Endothelial cell of umbilical vein (primary cell): Measurements from ENCODE around the gene PUDP. TPM values are rescaled to one million over a fixed set of nuclear protein-coding genes. Genes with fewer than 3 reads are reported as not detected.

Experiments
- BruUV-seq: library from RNA; stranded (reverse); fragments of 400-500 nt; replicated peaks from 2 replicates; lab custom pipeline; 2021; lab: Mats Ljungman, UMichigan
- CTCF ChIA-PET: fragments of 300-600, 350-600 bp; sonication (Branson Sonifier 250); formaldehyde crosslinking; loops from one replicate; lab custom pipeline; 2021; ENCODE audit warnings: antibody characterized with exemption, inconsistent platforms; lab: Charles Lee
- POLR2A ChIA-PET: fragments of 300-600, 350-600 bp; sonication (Branson Sonifier 250); formaldehyde crosslinking; loops from one replicate; lab custom pipeline; 2021; ENCODE audit warnings: antibody characterized with exemption, inconsistent platforms; lab: Charles Lee
- DNase-seq: peaks from one replicate; pipeline ENCODE4 v3.0.0-alpha.2; 2011; ENCODE audit warnings: low read depth, low spot score
- FAIRE-seq: peaks from 2 replicates; lab custom pipeline; 2011; peaks lifted over from hg19 to GRCh38; lab: Jason Lieb, UNC
- H2AFZ ChIP-seq: 2 replicates; pipeline ENCODE4 v1.6.0; 2012; ENCODE audit warnings: low read depth, low read length, control low read depth, inconsistent platforms
- H3K27ac ChIP-seq: 2 replicates; pipeline ENCODE4 v1.5.1; 2011; ENCODE audit warnings: low read depth, mild to moderate bottlenecking, control low read depth, low read length, moderate library complexity; ENCODE audit not compliant: insufficient read depth
- H3K27me3 ChIP-seq, 2 experiments: 2 replicates each; pipeline versions ENCODE4 v1.6.0 to v1.6.1; 2011; ENCODE audit warnings: low read length in 2 of 2, mixed read lengths in 1 of 2; ENCODE audit not compliant: control insufficient read depth in 2 of 2, insufficient read depth in 2 of 2
- H3K36me3 ChIP-seq, 2 experiments: 2 replicates in 1 of 2; 3 replicates in 1 of 2; pipeline ENCODE4 v1.5.1; 2011; ENCODE audit warnings: low read length in 2 of 2, mild to moderate bottlenecking in 1 of 2, moderate library complexity in 1 of 2; ENCODE audit not compliant: control insufficient read depth in 2 of 2, insufficient read depth in 2 of 2; ENCODE audit errors: extremely low read depth in 1 of 2
- H3K4me1 ChIP-seq: 3 replicates; pipeline ENCODE4 v1.5.1; 2011; ENCODE audit warnings: mild to moderate bottlenecking, low read length; ENCODE audit not compliant: control insufficient read depth, insufficient read depth; ENCODE audit errors: extremely low read depth
- H3K4me2 ChIP-seq: 2 replicates; pipeline ENCODE4 v1.6.1; 2011; ENCODE audit warnings: low read length, control low read depth, mixed read lengths; ENCODE audit not compliant: insufficient read depth
- H3K4me3 ChIP-seq, 3 experiments: fragments of 200-600 bp in 1 of 3; sonication (generic), shearing (Covaris generic) in 1 of 3; replicated peaks in 1 of 3; 2 replicates each; pipeline ENCODE4 v1.5.1; 2011 to 2016; ENCODE audit warnings: control low read depth in 3 of 3, low read length in 3 of 3, mild to moderate bottlenecking in 2 of 3, inconsistent platforms in 1 of 3, low read depth in 1 of 3, moderate library complexity in 1 of 3; ENCODE audit not compliant: insufficient read depth in 1 of 3
- H3K79me2 ChIP-seq: 2 replicates; pipeline ENCODE4 v1.6.0; 2012; ENCODE audit warnings: low read length, inconsistent platforms; ENCODE audit not compliant: control insufficient read depth, insufficient read depth
- H3K9ac ChIP-seq: replicated peaks from 2 replicates; pipeline ENCODE3; 2011; ENCODE audit warnings: low read length, control low read depth; ENCODE audit not compliant: insufficient read depth; ENCODE audit errors: extremely low read depth
- H3K9me1 ChIP-seq: replicated peaks from 3 replicates; pipeline ENCODE4 v1.6.0; 2011; ENCODE audit warnings: mild to moderate bottlenecking, low read length; ENCODE audit not compliant: control insufficient read depth, insufficient read depth; ENCODE audit errors: extremely low read depth
- H3K9me3 ChIP-seq: replicated peaks from 2 replicates; pipeline ENCODE4 v1.5.1; 2012; ENCODE audit warnings: low read length, inconsistent platforms; ENCODE audit not compliant: control insufficient read depth, insufficient read depth
- H4K20me1 ChIP-seq: replicated peaks from 2 replicates; pipeline ENCODE3; 2011; ENCODE audit warnings: mild to moderate bottlenecking, low read length; ENCODE audit not compliant: control insufficient read depth, insufficient read depth; ENCODE audit errors: extremely low read depth
- EZH2 ChIP-seq: IDR thresholded peaks from 2 replicates; pipeline ENCODE4 v1.6.1; 2012; ENCODE audit warnings: borderline replicate concordance, low read depth, mild to moderate bottlenecking, moderate library complexity, low read length, inconsistent platforms; ENCODE audit not compliant: severe bottlenecking
- FOS ChIP-seq: IDR thresholded peaks from 2 replicates; pipeline ENCODE4 v1.6.1; 2011; ENCODE audit warnings: mild to moderate bottlenecking, low read length, moderate library complexity, borderline replicate concordance; ENCODE audit not compliant: insufficient read depth
- GATA2 ChIP-seq: IDR thresholded peaks from 2 replicates; pipeline ENCODE4 v1.7.0; 2011; ENCODE audit warnings: low read depth, mild to moderate bottlenecking, moderate library complexity, mixed read lengths, low read length; ENCODE audit not compliant: insufficient read length, insufficient read depth
- JUN ChIP-seq: IDR thresholded peaks from 2 replicates; pipeline ENCODE4 v1.6.1; 2011; ENCODE audit warnings: borderline replicate concordance, low read depth; ENCODE audit not compliant: insufficient read length, insufficient read depth
- MYC ChIP-seq: IDR thresholded peaks from one replicate; pipeline ENCODE4 v1.6.1; 2011; ENCODE audit warnings: mild to moderate bottlenecking, low read depth, low read length
- POLR2A ChIP-seq: IDR thresholded peaks from 2 replicates; pipeline ENCODE4 v1.6.1; 2012; ENCODE audit warnings: low read depth, mild to moderate bottlenecking, control low read depth, low read length
- POLR2AphosphoS5 ChIP-seq: IDR thresholded peaks from 2 replicates; pipeline ENCODE4 v1.6.1; 2012; ENCODE audit warnings: low read depth, mild to moderate bottlenecking, control low read depth, low read length, moderate library complexity; ENCODE audit not compliant: insufficient read depth
- dilution Hi-C: fragments of 300-500 bp; cut with MboI; formaldehyde crosslinking; loops from one replicate; pipeline ENCODE4 v1.15.0; 2019; ENCODE audit warnings: low sequenced_read_pairs; ENCODE audit not compliant: extremely low pct_ligation_motif_present
- intact Hi-C: fragments of 100-400 bp; cut with micrococcal nuclease; formaldehyde crosslinking; loops from one replicate; pipeline ENCODE4 v1.10.0; 2022
- polyA plus RNA-seq, 4 experiments: library from polyadenylated mRNA; depleted of rRNA in 3 of 4; stranded (reverse) in 3 of 4; unstranded in 1 of 4; fragments of >200 nt; gene quantifications; 2 replicates each; pipeline versions ENCODE4 v1.2.1 to v1.2.3, GENCODE V29; 2011 to 2012; ENCODE audit warnings: missing spikeins in 1 of 4
- total RNA-seq: library from RNA; stranded (reverse); gene quantifications from 2 replicates; pipeline ENCODE4 v1.2.3, GENCODE V29; 2021
- TF ChIP-seq, protein P1 (sequence below), 2 donors: IDR thresholded peaks; 1 replicate in 1 of 2; 2 replicates in 1 of 2; pipeline ENCODE4 v1.5.1; 2011; ENCODE audit warnings: low read length in 2 of 2, mild to moderate bottlenecking in 2 of 2, moderate library complexity in 2 of 2, control low read depth in 1 of 2, inconsistent platforms in 1 of 2, low read depth in 1 of 2; ENCODE audit not compliant: insufficient read depth in 1 of 2; ENCODE audit errors: extremely low read depth in 1 of 2
- TF ChIP-seq, protein P2 (sequence below): IDR thresholded peaks from 2 replicates; pipeline ENCODE4 v1.6.1; 2011; ENCODE audit not compliant: insufficient read depth, insufficient read length

The PUDP gene
- total and polyA plus RNA-seq, 2 donors (not counting 3 experiments of a cell fraction or from before 2014, with no cell fraction given), result 17.3 to 22.5 TPM

DNA sequence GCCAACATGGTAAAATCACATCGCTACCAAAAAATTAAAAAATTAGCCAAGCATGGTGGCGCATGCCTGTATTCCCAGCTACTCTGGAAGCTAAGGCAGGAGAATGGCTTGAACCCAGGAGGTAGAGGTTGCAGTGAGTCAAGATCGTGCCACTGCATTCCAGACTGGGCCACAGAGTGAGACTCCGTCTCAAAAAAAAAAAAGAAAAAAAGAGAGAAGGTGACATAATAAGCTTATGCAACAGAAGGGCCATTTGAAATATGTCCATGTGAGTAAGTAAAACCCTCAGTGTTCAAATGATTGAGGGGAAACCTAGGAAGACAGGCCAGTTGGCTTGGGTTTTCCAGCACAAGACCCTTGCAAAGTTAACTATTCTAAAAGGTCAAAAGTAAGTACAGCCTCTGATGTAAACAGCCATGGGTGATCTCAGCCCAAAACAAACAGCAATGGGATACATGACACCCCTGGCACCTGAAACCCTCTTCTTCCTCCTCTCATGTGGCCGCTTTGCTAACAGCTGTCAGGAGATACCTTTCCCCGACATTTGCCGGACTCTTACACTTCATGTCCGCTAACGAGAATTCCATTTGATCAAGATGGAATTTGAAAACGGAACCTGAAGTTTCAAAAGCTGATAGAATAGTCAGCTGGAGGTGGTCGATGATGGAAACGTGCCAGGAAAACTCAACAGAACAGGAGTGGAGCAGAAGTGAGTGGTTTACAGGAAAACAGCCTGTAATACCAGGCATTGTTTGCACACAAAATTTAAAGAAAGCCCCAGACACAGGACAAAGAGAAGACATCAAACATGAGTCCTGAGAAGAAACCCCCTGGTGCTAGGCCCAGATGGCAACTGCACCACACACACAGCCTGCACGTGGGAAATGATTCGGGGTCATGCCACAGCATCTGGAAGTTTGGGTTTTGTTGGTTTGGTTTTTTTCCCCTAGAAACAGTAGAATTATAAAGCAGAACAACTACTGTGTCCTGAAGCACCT, 93.4 kb downstream of the PUDP start:
- no peak for FAIRE-seq
- Histone ChIP-seq H3K27me3 (no peaks in the 10 kb centered on the region), H3K4me2 (no peak overlapping the region), H4K20me1 (no peaks in the 10 kb centered on the region), H3K4me1 (no peaks in the 10 kb centered on the region), H3K9ac (no peak overlapping the region), H3K36me3 (peaks cover 0 to 5% of the 10 kb centered on the region in 2 experiments), H3K9me1 (no peaks in the 10 kb centered on the region), H3K9me3 (no peaks in the 10 kb centered on the region), H3K4me3 (no peak overlapping the region), H3K79me2 (no peaks in the 10 kb centered on the region), H2AFZ (no peak overlapping the region), H3K27ac (no peak overlapping the region)
- no TSS peak for BruUV-seq
- intact Hi-C loops (no loop called here), dilution Hi-C loops (no loop called here)
- no peak for DNase-seq
- POLR2A ChIA-PET, result no interaction called here
- CTCF ChIA-PET, result interaction anchor here (1.0 kb wide), 1 partner anchor 47 kb away, joined by 3 read pairs; no protein-coding TSS in a partner anchor
- TF ChIP-seq, protein P1, sequence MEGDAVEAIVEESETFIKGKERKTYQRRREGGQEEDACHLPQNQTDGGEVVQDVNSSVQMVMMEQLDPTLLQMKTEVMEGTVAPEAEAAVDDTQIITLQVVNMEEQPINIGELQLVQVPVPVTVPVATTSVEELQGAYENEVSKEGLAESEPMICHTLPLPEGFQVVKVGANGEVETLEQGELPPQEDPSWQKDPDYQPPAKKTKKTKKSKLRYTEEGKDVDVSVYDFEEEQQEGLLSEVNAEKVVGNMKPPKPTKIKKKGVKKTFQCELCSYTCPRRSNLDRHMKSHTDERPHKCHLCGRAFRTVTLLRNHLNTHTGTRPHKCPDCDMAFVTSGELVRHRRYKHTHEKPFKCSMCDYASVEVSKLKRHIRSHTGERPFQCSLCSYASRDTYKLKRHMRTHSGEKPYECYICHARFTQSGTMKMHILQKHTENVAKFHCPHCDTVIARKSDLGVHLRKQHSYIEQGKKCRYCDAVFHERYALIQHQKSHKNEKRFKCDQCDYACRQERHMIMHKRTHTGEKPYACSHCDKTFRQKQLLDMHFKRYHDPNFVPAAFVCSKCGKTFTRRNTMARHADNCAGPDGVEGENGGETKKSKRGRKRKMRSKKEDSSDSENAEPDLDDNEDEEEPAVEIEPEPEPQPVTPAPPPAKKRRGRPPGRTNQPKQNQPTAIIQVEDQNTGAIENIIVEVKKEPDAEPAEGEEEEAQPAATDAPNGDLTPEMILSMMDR (IDR thresholded peaks at IDR 0.05; ENCODE audit: extremely low read depth in 1 of 2, insufficient read depth in 1 of 2, low read depth in 1 of 2, low read length in 2 of 2), result no peak
- TF ChIP-seq GATA2 (no peak), POLR2AphosphoS5 (no peak), EZH2 (no peak), POLR2A (no peak), FOS (no peak), JUN (no peak), MYC (no peak)
- TF ChIP-seq, protein P2, sequence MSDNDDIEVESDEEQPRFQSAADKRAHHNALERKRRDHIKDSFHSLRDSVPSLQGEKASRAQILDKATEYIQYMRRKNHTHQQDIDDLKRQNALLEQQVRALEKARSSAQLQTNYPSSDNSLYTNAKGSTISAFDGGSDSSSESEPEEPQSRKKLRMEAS, result no peak
